H1 (cell line): ENCODE data around the gene MIPOL1. TPM values are rescaled to one million over a fixed set of nuclear protein-coding genes. Genes with fewer than 3 reads are reported as not detected.

Experiments used
- SIN3A ChIP-seq, 2 experiments: IDR thresholded peaks in 1 of 2; conservative IDR thresholded peaks in 1 of 2; 2 replicates each; pipeline ENCODE4 v1.6.1; 2011 to 2012; ENCODE audit warnings: low read length in 2 of 2, improper control_type of control experiment in 1 of 2, low read depth in 1 of 2, mild to moderate bottlenecking in 1 of 2
- polyA plus RNA-seq, 7 experiments: library from polyadenylated mRNA; depleted of rRNA in 3 of 7; stranded (reverse) in 5 of 7; unstranded in 2 of 7; fragments of >200 nt in 5 of 7; fragments of 200-250 nt in 2 of 7; gene quantifications; 1 replicate in 5 of 7; 2 replicates in 1 of 7; 4 replicates in 1 of 7; pipeline versions ENCODE4 v1.2.1 to v1.2.3, GENCODE V29; 2011 to 2013; ENCODE audit warnings: missing spikeins in 2 of 7, mixed read lengths in 2 of 7
- total RNA-seq: library from RNA; stranded (reverse); fragmentation: NEBNext Ultra II Directional; extraction: Animal tissue kit (Norgen Biotek cat#: 25700); gene quantifications from 2 replicates; pipeline ENCODE4 v1.2.1, GENCODE V29; 2021

Gene MIPOL1
- total and polyA plus RNA-seq, 2 of the 8 experiments (the other 6 are each of a cell fraction or from before 2014, with no cell fraction given), result 2.8 to 23.9 TPM

- TF ChIP-seq SIN3A (conservative IDR thresholded peaks at IDR 0.05 in 1 of 2, IDR thresholded peaks at IDR 0.05 in 1 of 2; ENCODE audit: low read depth in 1 of 2, low read length in 2 of 2), result no peak
Observed at GRCh38 chr14:37213016-37213415, 15.3 kb downstream of the MIPOL1 start (continued).
